Loucy (cell line): ENCODE data around the gene SLC35E3.

Source experiments
- EZH2phosphoT487 ChIP-seq: fragments of 200-600 bp; IDR thresholded peaks from 2 replicates; pipeline ENCODE4 v1.6.1; 2018; ENCODE audit warnings: antibody characterized with exemption, mild to moderate bottlenecking, moderate library complexity, borderline replicate concordance
- TF ChIP-seq, protein P1 (sequence below): fragments of 200-600 bp; sonication (generic); conservative IDR thresholded peaks from 2 replicates; pipeline ENCODE4 v1.5.1; 2014; ENCODE audit warnings: mild to moderate bottlenecking, antibody characterized with exemption, low read length

- TF ChIP-seq, protein P1, sequence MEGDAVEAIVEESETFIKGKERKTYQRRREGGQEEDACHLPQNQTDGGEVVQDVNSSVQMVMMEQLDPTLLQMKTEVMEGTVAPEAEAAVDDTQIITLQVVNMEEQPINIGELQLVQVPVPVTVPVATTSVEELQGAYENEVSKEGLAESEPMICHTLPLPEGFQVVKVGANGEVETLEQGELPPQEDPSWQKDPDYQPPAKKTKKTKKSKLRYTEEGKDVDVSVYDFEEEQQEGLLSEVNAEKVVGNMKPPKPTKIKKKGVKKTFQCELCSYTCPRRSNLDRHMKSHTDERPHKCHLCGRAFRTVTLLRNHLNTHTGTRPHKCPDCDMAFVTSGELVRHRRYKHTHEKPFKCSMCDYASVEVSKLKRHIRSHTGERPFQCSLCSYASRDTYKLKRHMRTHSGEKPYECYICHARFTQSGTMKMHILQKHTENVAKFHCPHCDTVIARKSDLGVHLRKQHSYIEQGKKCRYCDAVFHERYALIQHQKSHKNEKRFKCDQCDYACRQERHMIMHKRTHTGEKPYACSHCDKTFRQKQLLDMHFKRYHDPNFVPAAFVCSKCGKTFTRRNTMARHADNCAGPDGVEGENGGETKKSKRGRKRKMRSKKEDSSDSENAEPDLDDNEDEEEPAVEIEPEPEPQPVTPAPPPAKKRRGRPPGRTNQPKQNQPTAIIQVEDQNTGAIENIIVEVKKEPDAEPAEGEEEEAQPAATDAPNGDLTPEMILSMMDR = no peak
- TF ChIP-seq EZH2phosphoT487 = no peak
Measured at GRCh38 chr12:68768431-68768939, 22.5 kb downstream of the SLC35E3 start.
